Stimulated activated CD4-positive, alpha-beta T cell treated with anti-CD3 and anti-CD28 coated beads, Interleukin-4, amount 100 ng/mL, for 24 hours (primary cell): ENCODE results near the gene C4BPA.

Experiments
- DNase-seq: peaks from one replicate; pipeline ENCODE4 v3.0.0-alpha.2; 2020

C4BPA gene

GRCh38 chr1:207194197-207194596, 90.2 kb downstream of the C4BPA start:
- no peak for DNase-seq
